Globus pallidus (tissue), 1 donor: ENCODE measurements around the gene TMEM38B.

ENCODE experiments used
- DNase-seq: peaks from one replicate; pipeline ENCODE4 v3.0.0-alpha.2; 2015; ENCODE audit warnings: low spot score

TMEM38B gene

DNA sequence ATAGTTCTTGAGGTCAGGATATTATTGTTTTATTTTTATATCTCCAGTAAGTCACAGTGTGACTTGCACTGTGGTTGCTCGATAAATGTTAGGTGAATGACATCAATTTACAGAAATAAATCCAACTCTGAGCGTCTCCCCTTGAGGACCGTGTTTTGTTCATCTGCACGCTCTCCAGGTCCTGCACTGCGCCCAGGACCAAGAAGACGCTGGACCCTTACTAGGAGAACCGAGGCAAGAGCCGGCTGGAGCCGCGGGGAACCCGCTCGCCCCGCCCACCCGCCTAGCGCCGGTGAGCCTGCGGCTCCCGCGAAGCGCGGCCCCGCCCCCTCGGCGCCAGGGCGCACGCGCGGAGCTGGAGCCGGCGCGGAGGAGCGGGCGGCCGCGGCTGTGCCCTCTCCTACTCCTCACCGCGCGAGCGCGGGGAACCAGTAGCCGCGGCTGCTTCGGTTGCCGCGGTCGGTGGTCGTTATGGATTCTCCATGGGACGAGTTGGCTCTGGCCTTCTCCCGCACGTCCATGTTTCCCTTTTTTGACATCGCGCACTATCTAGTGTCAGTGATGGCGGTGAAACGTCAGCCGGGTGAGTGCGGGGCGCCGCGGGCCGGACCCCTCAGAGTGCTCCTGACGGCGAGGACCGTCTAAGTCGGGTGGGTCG, at the start of gene TMEM38B:
TSS of gene TMEM38B (plus strand) at position 352 of the 658 bp plus-strand sequence. CDS start at position 472, 120 bp downstream.
- peak; percentile 76 for DNase-seq

GRCh38 chr9:105646879-105647594, 47.3 kb upstream of the TMEM38B start:
- DNase-seq = no peak

GRCh38 chr9:105647595-105648349, 46.6 kb upstream of the TMEM38B start:
- peak; percentile 9 for DNase-seq

GRCh38 chr9:105651806-105652205, 42.5 kb upstream of the TMEM38B start:
- no peak for DNase-seq

- DNase-seq = no peak
Measured at GRCh38 chr9:105656131-105656921, 38.0 kb upstream of the TMEM38B start.

DNA sequence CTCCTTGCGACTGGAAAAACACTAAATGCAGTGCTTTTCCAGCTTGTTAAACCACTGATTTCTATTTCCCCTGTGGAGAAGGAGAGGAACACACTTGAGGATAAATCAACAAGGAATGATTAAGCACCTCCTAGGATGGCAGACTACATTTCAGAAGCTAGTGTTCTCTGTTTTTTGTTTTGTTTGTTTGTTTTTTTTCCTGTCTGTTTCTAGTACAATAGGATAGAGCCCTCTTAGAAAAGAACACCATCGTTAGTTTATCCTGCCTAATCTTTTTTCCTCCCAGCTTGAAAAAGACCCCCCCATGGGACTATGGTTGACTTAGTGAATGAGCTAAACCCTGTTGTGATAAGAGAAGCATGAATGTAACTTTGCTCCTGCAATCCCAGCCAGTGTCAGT, 36.0 kb upstream of the TMEM38B start:
- DNase-seq = no peak

DNA sequence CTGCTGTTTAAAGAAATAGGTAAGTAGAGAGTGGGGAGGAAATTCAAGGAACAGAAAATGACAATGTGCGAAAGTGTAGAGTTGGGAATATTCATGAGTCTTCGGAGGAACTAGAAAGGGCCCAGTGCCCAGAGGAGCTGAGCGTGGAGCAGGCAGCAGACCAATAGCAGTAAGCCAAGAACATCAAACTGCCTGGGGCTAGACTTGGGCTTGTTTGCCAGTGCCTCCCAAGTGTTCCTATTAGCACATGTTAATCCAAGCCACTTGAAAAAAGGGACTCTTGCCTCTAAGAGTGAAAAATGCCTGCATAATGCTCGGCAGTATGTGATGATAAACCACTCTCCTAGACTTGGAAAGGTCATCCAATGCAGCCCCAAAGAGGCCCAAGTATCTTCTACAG, 33.3 kb upstream of the TMEM38B start:
- DNase-seq = peak; percentile 46

DNA sequence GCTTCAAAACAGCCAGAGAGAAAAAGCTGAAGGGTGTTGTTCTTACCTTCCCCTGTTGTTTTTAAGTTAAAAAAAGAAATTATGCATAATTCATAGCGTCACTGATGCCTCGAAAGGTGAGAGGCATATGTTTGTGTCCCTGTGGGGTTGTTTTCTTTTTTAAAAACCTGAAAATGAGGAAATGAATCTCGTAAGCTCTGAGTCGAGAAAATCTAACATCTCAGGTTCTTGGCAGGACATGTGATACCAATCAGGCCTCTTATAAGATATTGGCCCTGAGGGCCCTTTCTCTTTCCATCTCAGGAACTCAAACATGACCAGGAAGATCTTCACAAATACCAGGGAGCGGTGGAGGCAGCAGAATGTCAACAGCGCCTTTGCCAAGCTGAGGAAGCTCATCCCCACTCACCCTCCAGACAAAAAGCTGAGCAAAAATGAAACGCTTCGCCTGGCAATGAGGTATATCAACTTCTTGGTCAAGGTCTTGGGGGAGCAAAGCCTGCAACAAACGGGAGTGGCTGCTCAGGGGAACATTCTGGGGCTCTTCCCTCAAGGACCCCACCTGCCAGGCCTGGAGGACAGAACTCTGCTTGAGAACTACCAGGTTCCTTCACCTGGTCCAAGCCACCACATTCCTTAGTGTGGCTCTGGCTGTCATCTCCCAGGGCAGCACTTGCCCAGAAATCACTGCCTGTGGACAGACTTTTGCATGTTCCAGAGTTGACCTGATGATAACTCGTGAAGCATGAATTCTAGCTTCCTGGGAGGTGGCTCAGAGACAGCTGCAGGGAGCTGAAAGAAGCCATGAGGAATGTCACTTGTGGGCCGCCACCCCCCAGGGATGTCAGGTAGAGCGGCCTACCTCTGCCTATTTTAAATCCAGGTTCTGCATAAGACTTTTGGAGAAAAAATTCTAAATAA, 31.9 kb upstream of the TMEM38B start, which contains the start of gene TAL2:
TSS of gene TAL2 (plus strand) at position 274 of the 921 bp plus-strand sequence. CDS start at position 314, 40 bp downstream.
- DNase-seq = no peak

DNA sequence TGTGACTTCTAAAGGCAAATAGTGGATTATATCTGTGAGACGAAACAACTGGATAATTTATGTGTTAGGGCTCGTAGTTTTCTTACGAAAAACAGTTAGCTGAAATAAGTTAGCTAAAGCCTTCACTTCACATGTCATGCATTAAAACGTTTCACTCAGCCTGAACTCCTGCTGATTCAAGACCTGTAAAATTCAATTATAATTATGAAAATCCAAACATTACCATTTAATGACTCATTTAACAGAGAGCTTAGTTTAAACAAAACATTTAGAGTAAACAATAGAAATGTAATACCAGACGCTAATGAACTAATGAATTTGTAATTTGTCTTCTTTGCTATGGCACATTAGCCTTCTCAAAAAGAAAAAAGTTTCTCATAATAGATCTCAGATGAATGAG, 30.4 kb upstream of the TMEM38B start:
- DNase-seq = no peak

GRCh38 chr9:105667867-105668266, 26.5 kb upstream of the TMEM38B start:
- DNase-seq = no peak

- no peak for DNase-seq
Measured at GRCh38 chr9:105670315-105670714, 24.0 kb upstream of the TMEM38B start.

- no peak for DNase-seq
Measured at GRCh38 chr9:105670775-105671174, 23.6 kb upstream of the TMEM38B start.

DNA sequence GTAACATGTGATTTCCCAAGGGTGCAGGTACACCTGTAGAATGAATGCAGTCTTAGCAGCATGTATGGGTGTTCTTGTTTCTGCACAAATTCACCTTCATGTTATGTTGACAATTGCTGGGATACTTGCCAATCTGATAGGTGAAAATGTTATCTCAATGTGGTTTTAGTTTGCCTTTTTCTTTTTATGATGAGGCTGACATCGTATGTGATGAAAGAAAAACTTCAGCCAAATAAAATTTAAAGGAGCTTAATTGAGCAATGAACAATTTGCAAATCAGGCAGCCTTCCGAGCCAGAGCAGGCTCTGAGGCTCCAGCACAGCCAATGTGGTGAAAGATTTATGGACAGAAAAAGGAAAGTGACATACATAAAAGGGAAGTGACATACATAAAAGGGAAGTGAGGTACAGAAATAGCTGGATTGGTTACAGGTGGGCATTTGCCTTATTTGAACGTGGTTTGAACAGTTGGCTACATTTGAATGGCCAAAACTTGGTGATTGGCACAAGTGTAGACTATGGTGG, 21.6 kb upstream of the TMEM38B start:
- no peak for DNase-seq

GRCh38 chr9:105673850-105674387, 20.4 kb upstream of the TMEM38B start:
- DNase-seq = no peak

- no peak for DNase-seq
Measured at GRCh38 chr9:105676351-105676923, 17.9 kb upstream of the TMEM38B start.

GRCh38 chr9:105678163-105678562, 16.2 kb upstream of the TMEM38B start:
- no peak for DNase-seq

GRCh38 chr9:105678781-105679180, 15.6 kb upstream of the TMEM38B start:
- no peak for DNase-seq

DNA sequence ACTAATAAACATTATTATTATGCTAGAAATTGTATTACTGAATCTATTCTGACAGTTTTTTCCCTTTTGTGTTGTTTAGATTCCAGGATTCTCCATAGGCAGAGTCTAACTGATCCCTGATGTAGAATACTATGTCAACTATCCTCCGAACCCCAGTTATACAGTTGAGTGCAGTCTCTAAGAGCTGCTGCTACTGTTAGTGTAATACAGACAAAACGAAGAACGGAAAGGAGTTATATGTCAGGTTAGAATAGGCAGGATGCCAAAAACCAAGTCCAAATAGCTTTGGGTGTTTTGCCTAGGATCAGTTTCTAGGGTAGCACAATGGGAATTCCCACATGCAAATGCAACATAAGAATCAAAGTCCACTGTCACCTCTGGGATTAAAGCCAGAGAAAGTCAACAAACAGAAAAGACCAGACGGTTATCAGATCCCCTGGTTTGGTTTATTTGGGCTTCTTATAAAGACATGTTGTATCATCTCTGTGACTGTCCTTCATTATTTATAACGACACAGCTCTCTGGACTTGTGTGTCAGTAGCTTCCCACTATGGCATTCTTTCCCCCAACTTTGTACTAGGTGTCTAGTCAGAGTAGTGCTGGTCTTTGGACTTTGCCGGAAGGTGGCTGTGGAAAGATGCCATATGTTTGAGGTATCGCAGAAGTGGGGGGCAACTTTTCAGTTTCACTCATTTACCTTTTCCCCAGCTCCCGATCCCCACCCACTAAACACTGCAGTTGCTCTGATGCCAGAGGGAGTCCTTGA, 14.9 kb upstream of the TMEM38B start:
- no peak for DNase-seq

DNA sequence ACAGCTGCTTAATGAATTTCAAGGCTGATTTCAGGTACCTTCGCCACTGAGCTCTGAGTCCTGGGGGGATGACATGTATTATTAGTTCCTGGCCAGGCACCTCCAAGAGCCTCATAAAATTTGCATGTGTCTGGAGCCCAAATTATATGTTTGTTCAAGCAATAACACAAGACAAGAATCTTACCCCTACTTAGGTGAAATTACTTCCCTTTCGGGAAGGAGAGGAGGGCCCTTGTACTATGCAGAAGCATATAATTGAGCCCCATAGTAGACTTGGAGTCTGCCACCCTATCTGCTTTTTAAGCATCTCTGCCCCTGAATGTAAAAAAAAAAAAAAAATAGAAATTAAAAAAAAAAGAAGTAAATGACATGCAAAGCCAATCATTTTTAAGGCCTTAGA, 13.0 kb upstream of the TMEM38B start:
- no peak for DNase-seq
